ENCODE measurements around the gene LHX5. TPM values are rescaled to one million over a fixed set of nuclear protein-coding genes. Genes with fewer than 3 reads are reported as not detected.

LHX5 gene
- total RNA-seq, 1 experiment from 2014 or later: not detected

GRCh38 chr12:113425960-113426453 is 45.7 kb downstream of the LHX5 start:
- Mint-ChIP-seq H3K27ac (ENCODE audit: low read depth, unreplicated experiment) (no peak overlapping the region), H3K27me3 (ENCODE audit: insufficient read depth, unreplicated experiment) (no peaks in the 10 kb centered on the region), H3K36me3 (ENCODE audit: insufficient read depth, unreplicated experiment) (no peaks in the 10 kb centered on the region), H3K9me3 (ENCODE audit: unreplicated experiment) (peaks cover 10% of the 10 kb centered on the region), H3K4me1 (ENCODE audit: insufficient read depth, unreplicated experiment) (peaks cover 5% of the 10 kb centered on the region), H3K4me3 (ENCODE audit: unreplicated experiment) (no peak overlapping the region)
- DNase-seq (ENCODE audit: unreplicated experiment): no peak
- ChIA-PET CTCF (interaction anchor here (0.5 to 2.8 kb wide), 36 partner anchors 8 to 971 kb away, joined by 3 to 15 read pairs (median 4); partner anchors contain the start of gene SDS), POLR2A (no interaction called here)
- no TSS peak for BruUV-seq (replicated peaks)
- intact Hi-C loops (cut with micrococcal nuclease): loop anchor here (1.0 to 10.0 kb wide), 5 partner anchors 42 to 381 kb away; partner anchors contain the start of gene PLBD2
- TF ChIP-seq, protein P1, sequence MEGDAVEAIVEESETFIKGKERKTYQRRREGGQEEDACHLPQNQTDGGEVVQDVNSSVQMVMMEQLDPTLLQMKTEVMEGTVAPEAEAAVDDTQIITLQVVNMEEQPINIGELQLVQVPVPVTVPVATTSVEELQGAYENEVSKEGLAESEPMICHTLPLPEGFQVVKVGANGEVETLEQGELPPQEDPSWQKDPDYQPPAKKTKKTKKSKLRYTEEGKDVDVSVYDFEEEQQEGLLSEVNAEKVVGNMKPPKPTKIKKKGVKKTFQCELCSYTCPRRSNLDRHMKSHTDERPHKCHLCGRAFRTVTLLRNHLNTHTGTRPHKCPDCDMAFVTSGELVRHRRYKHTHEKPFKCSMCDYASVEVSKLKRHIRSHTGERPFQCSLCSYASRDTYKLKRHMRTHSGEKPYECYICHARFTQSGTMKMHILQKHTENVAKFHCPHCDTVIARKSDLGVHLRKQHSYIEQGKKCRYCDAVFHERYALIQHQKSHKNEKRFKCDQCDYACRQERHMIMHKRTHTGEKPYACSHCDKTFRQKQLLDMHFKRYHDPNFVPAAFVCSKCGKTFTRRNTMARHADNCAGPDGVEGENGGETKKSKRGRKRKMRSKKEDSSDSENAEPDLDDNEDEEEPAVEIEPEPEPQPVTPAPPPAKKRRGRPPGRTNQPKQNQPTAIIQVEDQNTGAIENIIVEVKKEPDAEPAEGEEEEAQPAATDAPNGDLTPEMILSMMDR (IDR thresholded peaks at IDR 0.05; ENCODE audit: unreplicated experiment): no peak

DNA sequence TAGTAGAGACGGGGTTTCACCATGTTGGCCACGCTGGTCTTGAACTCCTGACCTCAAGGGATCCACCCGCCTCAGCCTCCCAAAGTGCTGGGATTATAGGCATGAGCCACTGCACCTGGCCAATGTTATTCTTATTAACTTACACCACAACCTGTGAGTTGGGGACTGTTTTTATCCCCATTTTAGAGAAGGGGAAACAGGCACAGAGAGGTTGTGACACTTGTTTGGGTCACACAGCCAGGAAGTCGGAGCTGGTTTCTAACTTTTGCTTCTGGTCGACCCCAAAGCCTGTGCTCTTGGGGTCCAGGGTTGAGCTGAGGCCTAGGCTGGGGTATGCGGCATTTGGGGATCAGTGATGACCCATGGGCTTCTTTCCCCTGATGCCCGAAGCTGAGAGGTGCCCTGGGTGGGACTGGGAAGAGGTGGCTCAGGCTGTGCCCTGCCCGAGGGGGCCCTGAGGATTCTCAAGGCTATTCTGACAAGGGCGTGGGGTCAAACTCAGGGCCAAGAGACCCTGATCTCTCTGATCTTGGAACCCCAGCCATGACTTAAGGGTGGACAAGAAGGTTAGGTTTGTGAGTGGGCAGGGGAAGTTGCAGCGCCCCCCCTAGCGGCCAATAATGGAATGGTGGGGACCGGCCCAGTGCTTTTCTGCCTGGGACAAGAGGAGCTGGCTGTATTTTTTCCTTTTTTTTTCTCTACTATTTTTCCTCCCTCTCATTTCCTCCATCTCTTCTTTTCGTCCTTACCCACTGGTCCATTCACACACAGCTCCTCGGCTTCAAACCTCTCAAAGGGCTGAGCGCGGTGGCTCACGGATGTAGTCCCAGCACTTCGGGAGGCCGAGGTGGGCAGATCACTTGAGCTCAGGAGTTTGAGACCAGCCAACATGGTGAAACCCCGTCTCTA is 46.5 kb downstream of the LHX5 start:
- Mint-ChIP-seq H3K27me3 (ENCODE audit: insufficient read depth, unreplicated experiment) (no peaks in the 10 kb centered on the region), H3K4me3 (ENCODE audit: unreplicated experiment) (no peak overlapping the region), H3K4me1 (ENCODE audit: insufficient read depth, unreplicated experiment) (peaks cover 5% of the 10 kb centered on the region), H3K27ac (ENCODE audit: low read depth, unreplicated experiment) (no peak overlapping the region), H3K9me3 (ENCODE audit: unreplicated experiment) (peaks cover 7% of the 10 kb centered on the region), H3K36me3 (ENCODE audit: insufficient read depth, unreplicated experiment) (no peaks in the 10 kb centered on the region)
- POLR2A ChIA-PET: interaction anchor here (0.7 kb wide), 1 partner anchor 90 kb away, joined by 4 read pairs; no protein-coding TSS in a partner anchor
- intact Hi-C loops (cut with micrococcal nuclease): loop anchor here (1.0 to 10.0 kb wide), 6 partner anchors 41 to 380 kb away; partner anchors contain the start of gene PLBD2
- no TSS peak for BruUV-seq (replicated peaks)
- TF ChIP-seq, protein P1 (IDR thresholded peaks at IDR 0.05; ENCODE audit: unreplicated experiment): peak; percentile 83
- CTCF ChIA-PET: interaction anchor here (0.5 to 2.8 kb wide), 48 partner anchors 9 to 972 kb away, joined by 3 to 15 read pairs (median 3); partner anchors contain the start of genes PLBD2 and SDS
- DNase-seq (ENCODE audit: unreplicated experiment): peak; percentile 54

DNA sequence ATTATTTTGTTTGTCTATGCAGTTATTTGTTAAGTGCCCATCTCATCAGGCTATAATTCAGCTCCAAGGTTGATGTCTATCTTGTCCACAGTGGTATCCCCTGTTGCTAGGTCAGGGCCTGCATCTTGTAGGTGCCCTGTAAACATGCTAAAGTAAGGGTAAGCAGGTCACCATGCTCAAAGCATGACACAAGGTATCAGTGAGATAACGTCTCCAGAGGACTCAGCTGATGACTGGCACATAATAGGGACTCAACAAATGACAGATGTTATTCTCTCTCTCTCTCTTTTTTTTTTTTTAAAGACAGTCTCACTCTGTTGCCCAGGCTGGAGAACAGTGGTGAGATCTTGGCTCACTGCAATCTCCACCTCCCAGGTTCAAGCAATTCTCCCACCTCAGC is 47.2 kb downstream of the LHX5 start:
- H3K4me1 Mint-ChIP-seq (ENCODE audit: insufficient read depth, unreplicated experiment): peaks cover 5% of the 10 kb centered on the region
- no peak overlapping the region for H3K4me3 Mint-ChIP-seq (ENCODE audit: unreplicated experiment)
- no peaks in the 10 kb centered on the region for H3K27me3 Mint-ChIP-seq (ENCODE audit: insufficient read depth, unreplicated experiment)
- intact Hi-C loops (cut with micrococcal nuclease): loop anchor here (2.0 to 10.0 kb wide), 3 partner anchors 66 to 380 kb away; partner anchors contain the start of gene PLBD2
- no peak for DNase-seq (ENCODE audit: unreplicated experiment)
- TF ChIP-seq, protein P1 (IDR thresholded peaks at IDR 0.05; ENCODE audit: unreplicated experiment): no peak
- no peaks in the 10 kb centered on the region for H3K36me3 Mint-ChIP-seq (ENCODE audit: insufficient read depth, unreplicated experiment)
- no peaks in the 10 kb centered on the region for H3K9me3 Mint-ChIP-seq (ENCODE audit: unreplicated experiment)
- CTCF ChIA-PET: interaction anchor here (0.5 to 2.8 kb wide), 22 partner anchors 10 to 1002 kb away, joined by 3 to 15 read pairs (median 4); partner anchors contain the start of gene PLBD2
- POLR2A ChIA-PET: no interaction called here
- H3K27ac Mint-ChIP-seq (ENCODE audit: low read depth, unreplicated experiment): no peak overlapping the region
- no TSS peak for BruUV-seq (replicated peaks)

All from MCF 10A (cell line).